Measurements from ENCODE around the gene SYT11. TPM values are rescaled to one million over a fixed set of nuclear protein-coding genes. Genes with fewer than 3 reads are reported as not detected.

Gene SYT11
- polyA plus RNA-seq, 1 experiment = 36.6 TPM

- Histone ChIP-seq H3K36me3 (ENCODE audit: control insufficient read depth, insufficient read depth, low read length) (peaks cover 7% of the 10 kb centered on the region), H3K27me3 (ENCODE audit: control insufficient read depth, insufficient read depth, low read length) (no peaks in the 10 kb centered on the region), H3K4me3 (ENCODE audit: low read depth, low read length) (peak within 1 kb of the TSS; percentile 85)
- ChIA-PET CTCF (interaction anchor here (0.6 to 6.5 kb wide), 7 partner anchors 10 to 137 kb away, joined by 3 to 34 read pairs (median 5); partner anchors contain the start of gene ARHGEF2), POLR2A (interaction anchor here (0.6 to 1.1 kb wide), 7 partner anchors 17 to 200 kb away, joined by 3 to 9 read pairs (median 3); partner anchors contain the start of gene SYT11)
- peak; percentile 29; the same call in 1 of the 2 replicates for TF ChIP-seq CTCF (IDR thresholded peaks at IDR 0.05; ENCODE audit: insufficient read depth, low read depth, low read length)
- DNase-seq (ENCODE audit: low read depth) = peak; percentile 98
Observed at GRCh38 chr1:155934097-155934935, 74.9 kb downstream of the SYT11 start, which contains the start of gene KHDC4. Gene KHDC4 (minus strand): TSS chr1:155934413. CDS start chr1:155934373, 40 bp downstream.

Small RNA genes lying within 50 kb of the gene (small RNA-seq; reads per million reads assigned to genes)
- gene RF00015 (ENCODE audit: insufficient read length, low read depth, low replicate concordance) = not detected
- gene SCARNA4 (ENCODE audit: insufficient read length, low read depth, low replicate concordance) = not detected
- gene SNORA80E (ENCODE audit: insufficient read length, low read depth, low replicate concordance) = 13.5 reads per million, percentile 79 among the genes with 10 or more reads in this experiment

Other genes with a start within 250 kb of the SYT11 start
- 19.5 and 28.6 TPM in 2 replicates for gene MSTO1, start 249.3 kb upstream of the SYT11 start, polyA plus RNA-seq (2011; rRNA removed)
- gene YY1AP1, start 170.8 kb upstream of the SYT11 start, polyA plus RNA-seq (2011; rRNA removed) = 57.7 and 57.9 TPM in 2 replicates
- gene DAP3, start 170.5 kb upstream of the SYT11 start, polyA plus RNA-seq (2011; rRNA removed) = 131 and 142 TPM in 2 replicates
- gene GON4L, start 2.4 kb upstream of the SYT11 start, polyA plus RNA-seq (2011; rRNA removed) = 17.9 and 18.3 TPM in 2 replicates
- 25.8 and 42.6 TPM in 2 replicates for gene RIT1, start 51.8 kb downstream of the SYT11 start, polyA plus RNA-seq (2011; rRNA removed)
- gene KHDC4, start 74.8 kb downstream of the SYT11 start, polyA plus RNA-seq (2011; rRNA removed) = 39.0 and 39.8 TPM in 2 replicates
- not detected in 2 replicates for gene RXFP4, start 82.1 kb downstream of the SYT11 start, polyA plus RNA-seq (2011; rRNA removed)
- gene ARHGEF2, start 119.0 kb downstream of the SYT11 start, polyA plus RNA-seq (2011; rRNA removed) = 130 and 213 TPM in 2 replicates
- 891 and 935 TPM in 2 replicates for gene SSR2, start 161.4 kb downstream of the SYT11 start, polyA plus RNA-seq (2011; rRNA removed)
- gene UBQLN4, start 194.2 kb downstream of the SYT11 start, polyA plus RNA-seq (2011; rRNA removed) = 25.7 and 28.3 TPM in 2 replicates
- 60.0 and 77.4 TPM in 2 replicates for gene LAMTOR2, start 195.2 kb downstream of the SYT11 start, polyA plus RNA-seq (2011; rRNA removed)
- gene RAB25, start 201.6 kb downstream of the SYT11 start, polyA plus RNA-seq (2011; rRNA removed) = not detected in 2 replicates
- gene MEX3A, start 222.9 kb downstream of the SYT11 start, polyA plus RNA-seq (2011; rRNA removed) = 1.9 TPM in 2 replicates